GM18511 (cell line): ENCODE measurements around the gene DIP2C.
A peak's percentile ranks its signal among the peaks of the same experiment; 100 is the strongest.

Source experiments
- ATAC-seq: cut with Tn5 transposase; IDR thresholded peaks from one replicate; pipeline ENCODE4 v1.9.1; 2021; ENCODE audit warnings: mild to moderate bottlenecking, moderate library complexity; ENCODE audit not compliant: unreplicated experiment

Gene DIP2C

DNA sequence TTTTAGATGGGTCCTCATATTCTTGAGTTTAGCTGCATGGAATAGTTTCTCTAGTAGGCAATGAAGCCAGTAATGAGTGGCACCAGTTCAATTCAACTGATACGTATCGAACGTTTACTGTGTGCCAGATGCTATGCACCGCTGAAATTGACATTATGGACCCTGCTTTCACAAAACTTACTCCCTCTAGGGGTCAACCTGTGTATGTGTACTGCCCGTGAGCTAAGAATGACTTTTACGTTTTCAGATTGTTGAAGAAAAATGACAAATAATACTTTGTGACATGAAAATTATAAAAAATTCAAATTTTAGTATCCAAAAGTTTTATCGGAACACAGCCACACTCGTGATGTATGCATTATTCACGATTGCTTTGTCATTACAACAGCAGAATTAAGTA, 458.7 kb downstream of the DIP2C start:
- ATAC-seq = no peak

GRCh38 chr10:228366-228765, 461.1 kb downstream of the DIP2C start:
- no peak for ATAC-seq

- no peak for ATAC-seq
Observed at GRCh38 chr10:227014-227413, 462.5 kb downstream of the DIP2C start.

DNA sequence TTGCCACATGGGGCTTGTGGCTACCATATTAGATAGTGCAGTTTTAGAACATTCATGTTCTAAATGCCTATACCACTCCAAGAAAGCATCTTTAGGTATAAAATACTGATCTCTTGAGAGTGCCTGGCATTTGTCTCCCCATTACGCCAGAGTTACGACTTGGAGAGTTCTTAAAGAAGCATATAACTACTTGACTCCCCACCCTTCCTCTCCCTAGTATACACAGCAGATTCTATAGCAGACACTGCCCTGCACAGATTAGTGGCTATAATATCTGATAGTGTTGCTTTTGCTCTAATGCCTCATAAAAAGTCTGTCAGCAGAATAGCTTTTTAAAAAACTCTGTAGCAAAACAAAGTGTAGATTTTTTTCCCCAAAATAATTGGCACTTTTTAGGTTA, 463.4 kb downstream of the DIP2C start:
- no peak for ATAC-seq

GRCh38 chr10:224571-224970, 464.9 kb downstream of the DIP2C start:
- ATAC-seq = peak; percentile 54
